T-helper 1 cell (primary cell): ENCODE measurements around the gene C11orf65.

ENCODE experiments used
- DNase-seq, 5 donors: peaks; one replicate each; pipeline ENCODE4 v3.0.0-alpha.2; 2012 to 2020
- total RNA-seq, 4 donors: gene quantifications; one replicate each; lab custom pipeline; 2026; lab: John Stamatoyannopoulos, UW

Gene C11orf65, protein sequence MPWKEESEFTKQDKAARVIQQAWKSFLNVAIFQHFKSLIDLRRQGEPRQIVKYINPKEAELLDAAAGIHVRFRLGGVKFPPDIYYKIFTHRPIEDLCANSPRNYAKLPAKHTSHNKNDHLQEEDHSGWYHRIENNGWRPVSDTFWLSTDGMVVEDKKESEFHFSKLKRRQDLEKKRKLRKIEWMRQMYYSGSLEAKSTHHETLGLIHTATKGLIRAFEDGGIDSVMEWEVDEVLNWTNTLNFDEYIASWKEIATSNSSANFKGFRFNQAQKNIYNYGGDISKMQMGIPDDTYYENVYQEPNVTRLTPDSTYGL
- 0.71 to 1.1 (median 1.1) reads per million in 4 donors for total RNA-seq

DNA sequence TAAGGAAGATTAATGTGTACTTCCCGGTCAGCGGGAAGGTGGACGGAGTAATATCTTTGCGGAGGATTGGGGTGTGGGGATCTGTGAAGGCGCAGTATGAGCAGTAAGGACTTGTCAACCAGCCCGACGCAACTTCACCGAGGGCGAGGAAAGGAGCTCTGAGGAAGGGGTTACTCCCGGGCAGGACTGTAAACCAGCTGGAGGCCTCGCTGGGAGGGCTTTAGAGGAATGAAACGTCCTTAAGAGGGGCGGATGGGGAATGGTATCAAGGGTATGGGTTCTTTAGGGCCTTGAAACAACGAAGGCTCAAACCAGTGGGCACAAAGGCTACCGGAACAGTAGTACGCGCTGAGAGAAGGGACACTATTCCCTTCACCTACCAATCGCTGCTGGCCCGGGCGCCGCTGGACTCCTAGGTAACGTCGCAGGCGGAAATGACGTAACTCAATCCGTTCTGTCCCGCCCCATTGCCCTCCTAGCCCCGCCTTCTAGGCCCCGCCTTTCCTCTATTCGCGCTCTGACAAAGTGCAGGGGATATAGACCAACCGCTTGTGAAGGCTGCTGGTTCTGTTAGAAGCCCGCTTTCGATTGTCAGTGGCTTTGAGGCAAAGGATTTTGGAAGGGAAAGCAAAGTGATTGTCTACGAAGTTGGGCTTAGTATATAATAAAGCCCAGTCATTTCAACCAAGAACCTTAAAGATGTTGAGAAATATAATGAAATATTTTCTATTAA lies at the start of gene C11orf65:
TSS of gene C11orf65 (minus strand) at position 439 of the 733 bp plus-strand sequence. CDS start 5,970 bp downstream, outside the sequence.
- peak; percentile 86 to 96 (median 91) for DNase-seq

DNA sequence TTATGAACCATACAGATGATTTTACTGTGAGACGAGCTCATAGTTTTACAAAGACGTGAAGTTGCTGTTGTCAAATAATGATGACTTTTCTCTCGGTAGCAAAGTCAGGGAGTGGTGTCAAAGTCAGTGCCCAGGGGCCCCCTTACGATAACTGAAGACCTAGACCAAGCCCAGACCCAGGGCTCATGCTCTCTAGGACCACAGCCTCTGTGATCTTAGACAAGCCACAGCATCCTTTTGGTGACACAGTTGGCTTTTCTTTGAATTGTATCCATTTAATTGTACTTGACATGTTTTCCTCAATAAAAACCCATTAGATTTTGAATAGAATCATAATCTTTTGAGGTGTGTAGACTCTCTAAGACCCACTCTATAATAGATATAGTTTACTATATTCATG lies 48.8 kb upstream of the C11orf65 start:
- no peak for DNase-seq

DNA sequence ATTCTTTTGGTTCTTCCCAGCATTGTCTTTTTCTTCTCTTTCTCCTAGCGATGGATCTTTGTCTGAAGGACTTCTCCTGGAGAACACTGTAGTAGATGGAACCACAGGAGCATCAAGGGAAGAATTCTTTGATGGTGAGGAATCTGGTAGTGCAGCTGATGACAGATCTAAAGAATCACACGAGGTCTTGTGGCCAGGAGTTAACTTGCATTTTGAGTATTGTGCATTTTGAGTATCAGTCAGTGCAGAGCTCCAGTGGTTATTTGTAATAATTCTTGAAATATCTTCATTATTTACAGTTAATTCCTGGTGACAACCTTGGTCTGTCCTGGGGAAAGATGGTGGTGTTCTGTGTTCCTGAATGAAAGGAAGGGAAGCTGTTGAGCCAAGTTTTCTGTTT lies 45.4 kb upstream of the C11orf65 start:
- DNase-seq, result no peak

DNA sequence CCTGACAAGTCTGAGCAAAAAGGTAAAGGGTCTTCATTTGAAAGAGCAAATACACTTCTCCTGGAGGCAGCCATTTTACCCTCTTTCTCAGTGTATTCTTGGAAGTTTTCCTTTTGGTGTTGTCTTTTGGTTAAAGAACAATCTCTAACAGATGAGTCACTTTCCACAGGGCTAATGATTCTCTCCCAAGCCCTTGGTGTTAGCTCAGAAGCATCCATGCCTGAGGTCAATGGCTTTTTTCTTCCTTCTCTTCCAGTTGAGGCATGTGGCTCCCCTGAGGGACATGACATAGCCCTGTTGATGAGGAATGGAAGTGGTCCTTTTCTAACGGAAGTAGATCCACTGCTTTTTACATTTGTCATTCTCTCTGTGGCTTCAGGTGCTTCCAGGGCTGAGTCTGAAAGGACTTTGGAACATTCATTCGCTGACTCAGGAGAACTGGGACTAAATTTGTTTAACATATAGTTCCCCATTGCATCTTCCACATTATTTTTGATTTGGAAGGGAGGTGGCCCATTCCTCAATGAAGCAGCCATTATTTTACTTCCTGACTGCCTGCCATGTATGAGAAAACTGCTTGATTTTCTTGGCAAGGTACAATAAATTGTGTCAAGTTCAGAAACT lies 44.6 kb upstream of the C11orf65 start:
- no peak for DNase-seq

DNA sequence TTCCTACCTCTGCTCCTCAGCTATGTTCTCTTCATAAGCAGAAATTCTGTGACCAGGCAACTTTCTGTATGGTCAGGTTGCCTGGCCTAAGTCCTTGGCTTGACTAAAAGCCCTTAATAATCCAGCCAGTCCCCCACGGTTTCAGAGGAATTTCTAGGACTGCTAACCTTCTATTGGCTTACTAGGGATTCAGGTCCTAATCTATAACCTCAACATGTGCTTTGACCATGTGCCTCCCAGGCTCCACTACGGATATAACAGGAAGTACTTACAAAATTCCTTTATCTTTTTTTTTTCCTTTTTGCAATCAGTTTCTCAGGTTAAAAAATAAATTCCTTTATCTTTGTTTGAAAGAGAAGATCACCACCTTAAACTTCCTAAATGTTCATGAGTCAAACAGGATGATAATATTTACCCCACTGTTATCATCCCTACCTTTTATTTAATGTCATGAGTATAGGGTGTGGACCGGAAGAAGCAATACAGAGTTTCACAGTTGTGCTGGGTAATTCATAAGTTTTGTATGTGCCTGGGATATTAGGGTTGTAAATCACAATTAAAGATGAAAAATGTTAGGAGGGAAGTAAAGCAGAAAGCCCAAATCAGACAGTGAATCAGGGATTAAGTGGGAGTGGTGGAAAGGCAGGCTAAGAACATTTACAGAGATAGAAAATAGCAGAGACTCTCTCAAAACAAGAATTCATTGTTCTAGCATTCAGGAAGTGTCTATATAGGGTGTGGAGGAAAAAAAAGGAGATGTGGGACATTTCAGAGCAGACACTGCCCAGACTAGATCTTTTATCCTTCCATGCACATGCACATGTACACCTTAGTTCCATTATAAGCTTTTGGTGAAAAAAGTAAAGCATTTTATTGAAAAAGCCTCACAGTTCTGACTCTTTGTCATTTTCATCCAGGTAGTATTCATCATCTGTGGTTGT lies 41.6 kb upstream of the C11orf65 start:
- DNase-seq, result no peak

DNA sequence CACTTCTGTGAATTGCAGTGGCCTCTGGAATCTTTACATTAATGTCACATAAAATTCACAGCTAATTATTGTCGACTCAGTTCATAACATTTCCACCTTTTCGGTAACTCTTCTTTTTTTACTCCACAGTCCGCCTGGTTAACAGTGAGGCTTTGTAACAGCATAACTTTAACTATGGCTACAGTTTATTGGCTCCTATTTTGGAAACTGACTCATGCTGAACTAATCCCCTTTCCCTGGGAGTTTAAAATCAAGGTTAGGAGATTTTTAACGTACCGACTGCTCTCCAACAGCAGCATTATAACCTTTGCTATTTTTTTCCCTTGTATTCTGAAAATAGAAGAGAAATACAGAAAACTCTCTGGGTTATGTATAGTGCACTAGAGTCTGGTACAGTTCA lies 34.1 kb upstream of the C11orf65 start:
- DNase-seq, result no peak

DNA sequence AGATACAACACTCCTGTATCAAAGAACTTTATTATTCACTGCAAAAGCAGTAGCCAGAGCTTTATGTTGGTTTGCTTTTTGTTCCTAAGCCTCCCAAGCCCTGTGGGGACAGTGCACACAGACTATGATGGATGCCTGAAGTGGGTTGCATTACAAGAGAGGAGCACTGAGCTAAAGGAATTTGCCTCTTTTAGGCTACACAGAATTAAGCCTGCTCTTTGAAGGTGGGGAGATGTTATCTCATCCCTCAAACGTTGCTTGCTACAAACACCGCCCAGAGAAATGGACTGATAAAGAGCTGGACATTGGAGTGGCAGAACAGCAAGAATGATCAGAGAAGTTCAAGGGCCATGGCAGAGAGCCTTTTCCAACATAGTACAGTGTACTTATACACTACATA lies 33.4 kb upstream of the C11orf65 start:
- DNase-seq, result no peak

DNA sequence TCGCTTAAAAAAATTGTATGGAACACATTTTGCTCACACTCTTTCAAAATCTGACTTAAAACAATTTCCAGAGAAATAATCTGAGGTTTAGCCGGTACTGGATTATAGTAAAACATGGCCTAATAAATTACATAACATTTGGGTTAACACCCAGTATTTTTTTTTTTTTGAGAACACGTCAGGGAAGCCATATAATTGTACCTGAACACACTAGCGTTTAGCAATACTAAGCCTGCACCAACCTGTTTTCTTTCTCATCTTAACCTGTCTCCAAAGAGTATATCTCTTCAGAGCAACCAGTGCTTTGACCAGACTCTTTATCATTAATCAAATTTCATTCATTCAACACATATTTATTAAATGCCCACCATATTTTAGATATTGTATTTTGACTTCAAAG lies 32.8 kb upstream of the C11orf65 start:
- no peak for DNase-seq

DNA sequence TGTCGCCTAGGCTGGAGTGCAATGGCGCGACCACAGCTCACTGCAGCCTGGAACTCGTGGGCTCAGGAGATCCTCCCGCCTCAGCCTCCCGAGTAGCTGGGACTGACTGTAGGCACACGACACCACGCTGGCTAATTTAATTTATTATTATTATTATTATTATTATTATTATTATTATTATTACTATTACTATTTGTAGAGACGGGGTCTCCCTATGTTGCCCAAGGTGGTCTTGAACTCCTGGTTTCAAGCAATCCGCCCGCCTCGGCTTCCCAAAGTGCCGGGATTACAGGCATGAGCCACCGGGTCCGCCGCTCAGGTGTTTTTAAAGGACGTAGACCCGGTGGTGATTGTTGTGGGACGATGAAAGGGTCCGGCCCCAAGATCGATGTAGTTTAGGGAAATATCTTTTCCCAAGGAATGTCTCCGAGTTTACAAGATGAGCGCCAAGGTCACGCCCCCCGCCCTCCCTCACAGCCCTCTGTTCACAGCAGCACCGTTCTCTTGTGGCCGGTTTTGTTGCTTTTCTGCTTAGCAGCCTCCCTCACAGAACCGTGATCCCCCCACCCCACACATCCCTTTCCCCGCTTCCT lies 31.6 kb upstream of the C11orf65 start:
- DNase-seq, result no peak

DNA sequence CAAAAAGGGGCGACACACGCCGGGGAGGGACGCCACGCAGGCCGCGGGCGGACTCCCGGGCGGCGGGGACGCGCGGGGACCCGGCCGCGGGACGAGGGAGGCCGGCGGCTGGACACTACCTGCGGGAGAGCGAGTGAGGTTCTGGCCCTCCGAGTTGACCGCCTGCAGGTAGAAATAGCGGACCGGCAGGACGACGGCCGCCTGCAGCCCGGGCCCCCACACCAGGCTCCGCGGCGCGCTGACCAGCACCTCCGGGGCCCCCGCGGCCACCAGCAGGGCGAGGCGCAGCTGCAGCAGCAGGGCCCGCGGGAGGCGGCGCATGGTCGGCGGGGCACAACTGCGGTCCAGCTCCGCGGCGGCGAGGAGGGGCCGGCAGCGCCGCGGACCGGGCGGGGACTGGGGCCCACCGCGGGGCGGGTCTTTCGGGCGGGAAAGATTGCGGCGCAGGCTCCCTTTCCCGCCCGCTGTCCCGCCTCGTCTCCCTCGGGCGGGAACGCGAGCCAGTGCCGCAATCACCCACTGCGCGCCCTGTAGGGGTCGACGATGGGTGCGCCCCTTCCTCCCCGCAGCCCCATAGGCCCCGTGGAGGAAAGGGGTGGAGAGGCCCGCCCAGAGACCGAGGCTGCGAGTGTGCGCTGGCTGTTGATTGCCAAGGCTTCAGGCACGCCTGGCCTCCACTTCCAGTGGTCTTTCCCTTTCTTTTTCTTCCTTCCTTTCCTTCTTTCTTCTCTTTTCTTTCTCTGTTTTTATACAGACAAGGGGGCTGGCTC lies 30.9 kb upstream of the C11orf65 start, which contains the start of gene POGLUT3:
TSS of gene POGLUT3 (minus strand) at position 339 of the 770 bp plus-strand sequence. CDS start at position 321, 18 bp downstream.
- DNase-seq, result peak; percentile 11 to 53 (median 38)

DNA sequence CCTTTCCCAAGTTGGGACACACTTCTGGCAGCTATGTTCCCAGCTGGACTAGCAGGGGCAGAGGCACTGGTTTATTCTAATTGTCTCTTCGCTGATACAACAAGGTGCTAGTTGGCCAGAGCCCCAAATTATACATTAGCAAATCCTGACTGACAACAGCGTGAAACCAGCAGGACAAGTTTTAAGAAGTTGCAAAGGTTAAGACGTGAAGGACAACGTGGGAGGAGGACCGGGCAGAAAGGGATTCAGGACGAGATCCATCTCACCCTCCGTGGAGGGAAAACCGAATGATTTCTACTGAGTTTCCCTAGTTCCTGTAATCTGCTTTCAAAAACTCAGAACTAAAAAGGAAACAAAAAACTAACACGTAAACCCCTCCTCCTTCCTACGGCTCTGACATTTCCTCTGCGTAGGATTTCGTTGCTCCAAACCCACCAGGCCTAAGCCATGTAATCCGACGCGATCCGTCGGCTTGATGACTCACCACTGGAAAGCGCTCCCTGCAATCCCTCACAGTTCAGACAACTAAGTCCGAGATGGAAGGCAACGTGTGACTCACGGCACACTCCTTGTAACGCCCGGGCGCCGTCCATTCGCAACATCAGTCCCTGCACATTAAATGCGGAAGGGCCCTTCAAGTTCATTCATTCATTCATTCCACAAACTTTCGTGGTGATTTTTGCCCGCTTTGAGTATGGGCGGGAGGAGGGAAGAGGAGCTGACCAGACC lies 30.2 kb upstream of the C11orf65 start:
- peak; percentile 46 to 85 (median 65) for DNase-seq

DNA sequence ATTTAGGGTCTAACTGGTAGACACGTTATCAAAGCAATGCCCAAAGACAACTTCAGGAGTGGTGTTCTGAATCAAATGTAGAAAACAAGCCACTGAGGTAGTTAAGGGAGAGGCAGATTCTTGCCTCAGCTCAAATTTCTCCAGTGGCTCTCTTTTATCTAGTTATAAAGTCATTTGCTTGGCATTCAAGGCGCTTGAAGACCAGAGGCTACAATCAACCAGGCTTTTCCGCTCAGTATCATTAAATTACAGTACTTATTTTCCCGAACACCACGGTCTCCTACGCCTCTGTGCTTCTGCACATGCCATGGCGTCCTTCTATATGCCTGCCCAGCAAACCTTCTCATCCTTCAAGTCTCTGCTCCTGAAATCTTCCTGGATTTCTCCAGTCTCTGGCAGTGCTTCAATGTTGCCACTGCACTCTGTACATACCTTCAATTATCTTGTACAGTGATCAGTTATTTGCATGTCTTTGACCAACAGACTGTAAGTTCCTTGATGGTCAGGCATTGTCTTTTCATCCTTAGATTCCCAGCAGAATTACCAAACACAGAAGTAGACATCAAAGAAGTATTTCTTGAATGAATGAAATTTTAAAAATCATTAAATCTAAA lies 29.4 kb upstream of the C11orf65 start:
- no peak for DNase-seq

DNA sequence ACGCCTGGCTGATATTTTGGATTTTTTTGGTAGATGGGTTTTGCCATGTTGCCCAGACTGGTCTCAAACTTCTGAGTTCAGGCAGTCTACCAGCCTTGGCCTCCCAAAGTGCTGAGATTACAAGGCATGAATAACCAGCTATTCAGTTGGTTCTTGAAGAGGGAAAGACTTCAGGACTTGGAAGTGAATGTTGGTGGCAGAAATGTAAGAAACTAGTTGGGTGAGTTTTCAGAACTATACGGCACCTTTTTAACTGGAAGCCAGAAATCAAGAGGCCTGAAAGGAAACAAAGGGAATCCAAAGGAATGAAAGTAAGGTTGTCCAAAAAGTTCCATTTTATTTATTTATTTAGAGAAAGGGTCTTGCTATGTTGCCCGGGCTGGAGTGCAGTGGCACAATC lies 28.0 kb upstream of the C11orf65 start:
- DNase-seq, result no peak

DNA sequence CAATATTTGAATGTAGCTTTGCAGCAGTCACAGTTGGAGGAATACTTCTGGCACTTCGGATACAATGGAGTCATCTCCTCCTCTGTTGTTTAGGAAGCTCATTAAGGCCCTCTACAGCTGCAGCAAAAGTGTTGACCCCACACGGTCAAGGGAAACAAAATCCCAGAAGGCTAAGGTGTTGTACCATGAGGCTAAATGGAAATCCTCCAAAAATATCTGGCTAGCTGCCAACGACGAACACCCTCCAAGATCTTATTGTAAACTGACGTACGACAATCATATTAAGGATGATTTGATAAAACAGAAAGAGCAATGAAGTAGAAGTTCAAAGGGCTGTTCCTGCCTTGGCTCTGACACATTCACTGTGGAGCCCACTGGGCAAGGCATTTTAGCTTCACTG lies 26.9 kb upstream of the C11orf65 start:
- no peak for DNase-seq

DNA sequence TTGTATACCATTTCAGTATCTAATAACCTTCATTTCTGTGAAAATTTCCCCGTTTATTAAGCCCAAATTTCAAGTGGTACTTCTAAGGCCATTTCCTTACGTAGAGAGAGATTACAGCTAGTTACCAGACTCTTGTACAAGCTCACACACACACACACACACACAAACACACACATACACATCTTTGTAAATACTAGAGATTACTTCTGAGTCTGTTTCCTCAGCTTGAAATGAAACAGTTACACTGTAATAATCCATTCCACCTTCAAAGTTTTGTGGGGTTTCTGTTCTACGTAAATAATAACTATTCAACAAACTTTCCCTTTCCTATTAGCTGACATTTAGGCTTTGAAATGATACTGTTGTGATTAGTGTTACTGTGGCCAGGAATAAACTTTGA lies 24.6 kb upstream of the C11orf65 start:
- DNase-seq, result no peak

DNA sequence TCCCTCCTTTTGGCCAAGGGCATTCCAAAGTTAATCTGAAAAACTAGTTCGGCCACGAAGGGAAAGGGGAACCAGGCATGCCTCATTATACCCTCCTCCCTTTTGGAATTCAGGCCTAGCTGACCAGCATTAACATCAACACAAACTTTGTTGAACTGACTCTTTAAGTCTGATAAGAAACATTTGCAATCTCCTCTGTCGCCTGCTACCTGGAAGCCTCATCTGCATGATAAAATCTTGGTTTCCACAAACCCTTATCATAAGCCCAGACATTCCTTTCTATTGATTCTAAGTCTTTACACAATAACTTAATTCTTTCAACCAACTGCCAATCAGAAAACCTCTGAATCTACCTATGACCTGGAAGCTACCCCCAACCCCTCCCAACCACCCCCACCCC lies 19.5 kb upstream of the C11orf65 start:
- no peak for DNase-seq

DNA sequence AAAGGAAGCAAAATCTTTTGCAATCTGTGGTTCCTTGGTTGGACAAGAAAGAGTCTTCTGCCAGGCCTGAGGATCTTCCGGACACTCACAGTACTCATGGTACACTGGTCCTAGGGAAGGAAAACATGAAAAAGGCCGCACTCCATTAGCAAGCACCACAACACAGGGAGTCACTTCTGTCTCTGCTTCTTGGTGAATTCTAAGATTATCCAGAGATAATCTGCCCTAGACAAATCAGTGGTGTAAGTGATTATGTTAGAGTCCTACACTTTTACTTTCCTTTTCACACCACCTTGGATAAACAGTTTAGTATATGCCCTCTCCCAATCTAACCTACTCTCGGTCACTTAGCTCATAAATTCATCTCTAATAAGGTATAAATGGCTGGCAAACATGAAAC lies 19.0 kb upstream of the C11orf65 start:
- DNase-seq, result no peak

DNA sequence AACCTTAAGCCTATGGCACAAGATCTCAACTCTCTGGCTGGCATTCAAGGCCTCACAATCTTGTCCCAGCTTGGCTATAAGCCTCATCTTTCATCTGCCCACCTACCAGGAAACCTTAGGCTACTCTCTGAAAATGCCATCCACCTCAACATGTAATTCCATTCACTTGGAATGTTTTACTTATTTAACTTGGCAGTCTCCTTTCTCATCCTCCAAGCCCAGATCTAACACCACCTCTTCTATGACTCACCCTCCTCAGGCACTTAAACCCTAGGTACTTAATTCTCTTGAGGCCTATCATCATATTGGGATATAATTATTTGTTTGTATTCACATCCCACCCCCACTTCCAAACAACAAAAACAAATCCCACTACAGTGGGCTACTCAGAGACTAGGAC lies 15.8 kb upstream of the C11orf65 start:
- no peak for DNase-seq

DNA sequence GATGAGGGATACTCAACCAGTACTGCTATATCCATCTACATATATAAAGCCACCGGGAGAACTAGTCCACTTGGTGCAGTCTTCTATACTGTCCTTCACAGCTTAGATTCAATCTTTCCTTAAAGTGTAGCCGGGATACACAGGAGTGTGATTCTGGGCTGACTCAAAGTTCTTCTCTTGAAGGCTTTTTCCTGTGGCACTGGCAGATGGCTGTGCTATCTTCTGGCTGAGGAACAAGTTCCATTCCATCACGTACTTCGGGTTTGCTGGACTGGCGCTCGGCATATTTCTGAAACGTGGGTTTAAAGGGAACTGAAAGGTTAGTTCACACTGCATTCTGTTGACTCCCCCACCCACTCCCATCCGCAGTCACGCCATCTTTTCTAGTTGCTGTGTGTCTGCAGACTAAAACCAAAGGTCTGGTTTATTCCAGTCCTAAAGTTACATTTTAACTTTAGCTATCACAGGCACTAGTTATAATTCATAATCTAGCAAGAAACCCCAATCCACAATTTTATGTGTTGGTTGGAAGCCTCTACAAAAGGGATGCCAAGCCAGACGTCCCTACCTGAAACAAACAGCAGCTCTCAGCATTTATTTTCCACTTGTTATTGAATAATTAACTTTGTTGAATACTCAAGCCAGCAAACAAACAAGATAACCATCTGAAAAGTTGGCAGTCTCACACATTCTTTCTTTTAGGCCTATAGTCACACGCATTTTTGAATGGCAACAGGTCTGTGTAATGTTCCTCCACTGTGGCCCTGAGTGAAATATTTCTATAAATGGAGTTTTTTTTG lies 7.5 kb upstream of the C11orf65 start:
- no peak for DNase-seq
